AG04450 (cell line): ENCODE data around the gene PFN1. TPM values are rescaled to one million over a fixed set of nuclear protein-coding genes. Genes with fewer than 3 reads are reported as not detected.

Source experiments
- CTCF ChIA-PET: fragments of 300-600, 350-600 bp; formaldehyde crosslinking; extraction: SDS; loops from one replicate; lab custom pipeline; 2022; ENCODE audit warnings: antibody characterized with exemption, inconsistent platforms; lab: Charles Lee
- POLR2A ChIA-PET: fragments of 350-600 bp; formaldehyde crosslinking; extraction: SDS; loops from one replicate; lab custom pipeline; 2021; ENCODE audit warnings: antibody characterized with exemption, inconsistent platforms; lab: Yijun Ruan, JAX
- DNase-seq: peaks from one replicate; pipeline ENCODE4 v3.0.0-alpha.2; 2011; ENCODE audit warnings: low read depth, low spot score
- H3K27ac ChIP-seq: one replicate; pipeline ENCODE4 v1.5.1; 2012; ENCODE audit warnings: low read depth, low read length, control low read depth
- H3K27me3 ChIP-seq: one replicate; pipeline ENCODE4 v1.6.0; 2012; ENCODE audit warnings: low read length; ENCODE audit not compliant: control insufficient read depth, insufficient read depth
- H3K4me3 ChIP-seq: 2 replicates; pipeline ENCODE4 v1.5.1; 2011; ENCODE audit warnings: mild to moderate bottlenecking, low read depth, low read length, control low read depth
- H3K9me3 ChIP-seq: 2 replicates; pipeline ENCODE4 v1.5.1; 2012; ENCODE audit warnings: low read length; ENCODE audit not compliant: control insufficient read depth, insufficient read depth
- CTCF ChIP-seq: IDR thresholded peaks from 2 replicates; pipeline ENCODE4 v1.5.1; 2011; ENCODE audit warnings: low read depth, low read length, control low read depth, inconsistent platforms
- polyA plus RNA-seq: library from polyadenylated mRNA; depleted of rRNA; stranded (reverse); fragments of >200 nt; gene quantifications from 2 replicates; pipeline ENCODE4 v1.2.3, GENCODE V29; 2011

Gene PFN1
- polyA plus RNA-seq, 1 experiment = 1,141 TPM

GRCh38 chr17:4944163-4944553, 4.2 kb downstream of the PFN1 start:
- CTCF ChIA-PET = no interaction called here
- TF ChIP-seq CTCF = no peak
- POLR2A ChIA-PET = interaction anchor here (1.3 kb wide), 1 partner anchor 9 kb away, joined by 3 read pairs; no protein-coding TSS in a partner anchor
- no peaks in the 10 kb centered on the region for H3K27me3 ChIP-seq
- H3K9me3 ChIP-seq = peaks cover 3% of the 10 kb centered on the region; the same call in 1 of the 2 replicates
- no peak overlapping the region for H3K4me3 ChIP-seq
- no peak for DNase-seq
- peak overlapping the region; percentile 82 for H3K27ac ChIP-seq

DNA sequence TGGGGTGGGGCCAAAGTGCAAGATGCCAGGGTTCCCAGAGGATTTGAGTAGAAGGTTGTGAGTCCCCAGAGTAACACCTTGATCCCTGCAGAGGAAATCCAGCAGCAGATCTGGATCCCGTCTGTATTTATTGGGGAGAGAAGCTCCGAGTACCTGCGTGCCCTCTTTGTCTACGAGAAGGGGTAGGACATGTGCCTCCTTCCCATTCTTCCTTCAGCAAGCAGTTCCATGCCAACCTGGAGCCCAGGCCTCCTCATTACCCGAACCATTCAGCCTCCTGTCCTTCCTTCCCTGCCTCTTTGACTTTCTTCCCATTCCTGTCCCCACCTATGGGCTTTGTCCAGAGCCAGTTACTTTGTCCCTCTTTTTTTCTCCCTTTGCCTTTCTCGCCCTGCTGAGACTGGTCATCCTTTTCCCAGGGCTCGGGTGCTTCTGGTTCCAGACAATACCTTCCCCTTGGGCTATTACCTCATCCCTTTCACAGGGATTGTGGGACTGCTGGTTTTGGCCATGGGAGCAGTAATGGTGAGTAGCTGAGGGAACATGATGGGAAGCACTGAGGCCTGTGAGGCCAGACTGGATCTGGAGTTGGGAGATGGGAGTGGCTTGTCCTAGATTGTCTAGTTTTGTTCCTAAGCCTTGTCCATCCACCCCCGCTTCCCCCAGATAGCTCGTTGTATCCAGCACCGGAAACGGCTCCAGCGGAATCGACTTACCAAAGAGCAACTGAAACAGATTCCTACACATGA, 5.4 kb downstream of the PFN1 start:
- Histone ChIP-seq H3K27ac (peak overlapping the region; percentile 47), H3K27me3 (no peaks in the 10 kb centered on the region), H3K9me3 (peaks cover under 1% of the 10 kb centered on the region; the same call in 1 of the 2 replicates), H3K4me3 (no peak overlapping the region)
- no peak for DNase-seq
- ChIA-PET POLR2A (no interaction called here), CTCF (no interaction called here)
- no peak for TF ChIP-seq CTCF

- no peak overlapping the region for H3K27ac ChIP-seq
- TF ChIP-seq CTCF = no peak
- no peaks in the 10 kb centered on the region; the same call in 1 of the 2 replicates for H3K9me3 ChIP-seq
- peak overlapping the region; percentile 92 for H3K4me3 ChIP-seq
- ChIA-PET CTCF (no interaction called here), POLR2A (interaction anchor here (2.3 kb wide), 1 partner anchor 32 kb away, joined by 14 read pairs; no protein-coding TSS in a partner anchor)
- no peak for DNase-seq
- H3K27me3 ChIP-seq = no peaks in the 10 kb centered on the region
Measured at GRCh38 chr17:4941319-4941610, 7.1 kb downstream of the PFN1 start.

- POLR2A ChIA-PET = interaction anchor here (0.7 to 2.4 kb wide), 12 partner anchors 9 to 145 kb away, joined by 3 to 55 read pairs (median 5); partner anchors contain the start of genes ENO3, INCA1, KIF1C and PFN1
Measured at GRCh38 chr17:4940555-4941318, 7.6 kb downstream of the PFN1 start.

More at GRCh38 chr17:4940555-4941318, 7.6 kb downstream of the PFN1 start:
- H3K4me3 ChIP-seq = peak overlapping the region; percentile 92
- TF ChIP-seq CTCF = no peak
- H3K27me3 ChIP-seq = no peaks in the 10 kb centered on the region
- no peaks in the 10 kb centered on the region; the same call in 1 of the 2 replicates for H3K9me3 ChIP-seq
- CTCF ChIA-PET = interaction anchor here (0.9 to 2.8 kb wide), 3 partner anchors 17 to 151 kb away, joined by 3 to 25 read pairs (median 5); no protein-coding TSS in a partner anchor
- DNase-seq = peak; percentile 72
- peak overlapping the region; percentile 98 for H3K27ac ChIP-seq
